Spinal cord (tissue), 10 donors: Measurements from ENCODE around the gene CTR9. TPM values are rescaled to one million over a fixed set of nuclear protein-coding genes. Genes with fewer than 3 reads are reported as not detected.

ENCODE experiments used
- DNase-seq, 6 donors: peaks; one replicate each; pipeline versions ENCODE4 v3.0.0 to v3.0.0-alpha.2; 2013 to 2015; ENCODE audit warnings: low spot score in 6 of 6, low read depth in 4 of 6
- H3K27ac ChIP-seq: one replicate; pipeline ENCODE4 v1.5.1; 2013; ENCODE audit warnings: low read depth, low read length, control low read depth
- H3K27me3 ChIP-seq: one replicate; pipeline ENCODE4 v1.6.1; 2013; ENCODE audit warnings: low read length; ENCODE audit not compliant: control insufficient read depth, insufficient read depth
- H3K36me3 ChIP-seq: one replicate; pipeline ENCODE4 v1.6.1; 2013; ENCODE audit warnings: low read length; ENCODE audit not compliant: control insufficient read depth, insufficient read depth
- H3K4me1 ChIP-seq: one replicate; pipeline ENCODE4 v1.6.1; 2013; ENCODE audit warnings: low read length; ENCODE audit not compliant: control insufficient read depth, insufficient read depth
- H3K4me3 ChIP-seq: one replicate; pipeline ENCODE4 v1.5.1; 2013; ENCODE audit warnings: low read depth, low read length, control low read depth
- H3K9me3 ChIP-seq: one replicate; pipeline ENCODE4 v1.6.1; 2013; ENCODE audit warnings: low read length; ENCODE audit not compliant: control insufficient read depth, insufficient read depth
- WGBS: methylation state at CpG from one replicate; pipeline ENCODE4 v1.1.5; 2013; ENCODE audit warnings: missing lambda C conversion rate; ENCODE audit not compliant: insufficient coverage; 5-methylcytosine and 5-hydroxymethylcytosine counted together
- polyA plus RNA-seq, 2 donors: library from polyadenylated mRNA; unstranded; fragments of 120-200 nt; gene quantifications; one replicate each; pipeline ENCODE4 v1.2.1, GENCODE V29; 2013; ENCODE audit not compliant: insufficient read length in 2 of 2
- total RNA-seq, 2 donors: library from RNA; depleted of rRNA in 1 of 2; stranded (reverse); fragments of 120-200 nt in 1 of 2; fragments of >200 nt in 1 of 2; gene quantifications; one replicate each; pipeline versions ENCODE4 v1.2.3 to v1.2.4, GENCODE V29; 2013 to 2014
- donor health status: healthy.

The CTR9 gene
- total and polyA plus RNA-seq, 4 donors: 29.4 to 34.5 (median 33.6) TPM

GRCh38 chr11:10752486-10752885 lies 1.4 kb downstream of the CTR9 start:
- no peak for DNase-seq
- Histone ChIP-seq H3K4me1 (peaks cover 4% of the 10 kb centered on the region), H3K27ac (no peak overlapping the region), H3K27me3 (no peaks in the 10 kb centered on the region), H3K4me3 (peak overlapping the region; percentile 97), H3K36me3 (peaks cover 7% of the 10 kb centered on the region), H3K9me3 (no peaks in the 10 kb centered on the region)
- 90% methylated on average over 2 of the region's 7 CpGs for WGBS

- H3K4me3 ChIP-seq: no peak overlapping the region
- no peak overlapping the region for H3K27ac ChIP-seq
- WGBS: no CpG with 5 or more reads among the region's 1 CpG
- H3K4me1 ChIP-seq: no peaks in the 10 kb centered on the region
- no peaks in the 10 kb centered on the region for H3K27me3 ChIP-seq
- H3K9me3 ChIP-seq: no peaks in the 10 kb centered on the region
- H3K36me3 ChIP-seq: peaks cover 21% of the 10 kb centered on the region
- DNase-seq: peak in 1 of 6 donors; percentile 29
Observed at GRCh38 chr11:10758957-10759356, 7.9 kb downstream of the CTR9 start.

GRCh38 chr11:10761085-10761698 lies 10.1 kb downstream of the CTR9 start:
- 80% methylated on average over 1 of the region's 6 CpGs for WGBS
- Histone ChIP-seq H3K4me1 (no peaks in the 10 kb centered on the region), H3K4me3 (no peak overlapping the region), H3K27me3 (no peaks in the 10 kb centered on the region), H3K36me3 (peaks cover 27% of the 10 kb centered on the region), H3K9me3 (no peaks in the 10 kb centered on the region), H3K27ac (no peak overlapping the region)
- DNase-seq: no peak

- Histone ChIP-seq H3K4me3 (no peak overlapping the region), H3K4me1 (no peaks in the 10 kb centered on the region), H3K36me3 (peaks cover 22% of the 10 kb centered on the region), H3K27me3 (no peaks in the 10 kb centered on the region), H3K9me3 (no peaks in the 10 kb centered on the region), H3K27ac (no peak overlapping the region)
- no peak for DNase-seq
Observed at GRCh38 chr11:10762185-10762584, 11.1 kb downstream of the CTR9 start.

- Histone ChIP-seq H3K36me3 (peaks cover 18% of the 10 kb centered on the region), H3K27ac (no peak overlapping the region), H3K4me1 (no peaks in the 10 kb centered on the region), H3K27me3 (no peaks in the 10 kb centered on the region), H3K4me3 (no peak overlapping the region), H3K9me3 (no peaks in the 10 kb centered on the region)
- 100% methylated on average over 2 of the region's 4 CpGs for WGBS
- no peak for DNase-seq
Observed at GRCh38 chr11:10762913-10763421, 11.9 kb downstream of the CTR9 start.

GRCh38 chr11:10763766-10764165 lies 12.7 kb downstream of the CTR9 start:
- H3K27ac ChIP-seq: no peak overlapping the region
- no peaks in the 10 kb centered on the region for H3K27me3 ChIP-seq
- no peaks in the 10 kb centered on the region for H3K4me1 ChIP-seq
- H3K4me3 ChIP-seq: no peak overlapping the region
- no peak for DNase-seq
- no peaks in the 10 kb centered on the region for H3K9me3 ChIP-seq
- peaks cover 17% of the 10 kb centered on the region for H3K36me3 ChIP-seq
- WGBS: 100% methylated on average over 2 of the region's 4 CpGs

GRCh38 chr11:10764412-10764811 lies 13.4 kb downstream of the CTR9 start:
- H3K4me1 ChIP-seq: no peaks in the 10 kb centered on the region
- WGBS: 83% methylated on average over 4 of the region's 12 CpGs
- no peak overlapping the region for H3K27ac ChIP-seq
- peaks cover 21% of the 10 kb centered on the region for H3K36me3 ChIP-seq
- H3K27me3 ChIP-seq: no peaks in the 10 kb centered on the region
- no peak overlapping the region for H3K4me3 ChIP-seq
- H3K9me3 ChIP-seq: no peaks in the 10 kb centered on the region
- DNase-seq: no peak

- Histone ChIP-seq H3K4me1 (no peaks in the 10 kb centered on the region), H3K9me3 (no peaks in the 10 kb centered on the region), H3K27me3 (no peaks in the 10 kb centered on the region), H3K27ac (no peak overlapping the region), H3K4me3 (no peak overlapping the region), H3K36me3 (peaks cover 24% of the 10 kb centered on the region)
- WGBS: no CpG with 5 or more reads among the region's 2 CpGs
- peak in 4 of 6 donors; percentile 21 to 86 (median 58) for DNase-seq
Observed at GRCh38 chr11:10770626-10771254, 19.7 kb downstream of the CTR9 start.

GRCh38 chr11:10771457-10771856 lies 20.4 kb downstream of the CTR9 start:
- WGBS: 100% methylated on average over 1 of the region's 1 CpG
- H3K9me3 ChIP-seq: no peaks in the 10 kb centered on the region
- H3K27me3 ChIP-seq: no peaks in the 10 kb centered on the region
- peaks cover 28% of the 10 kb centered on the region for H3K36me3 ChIP-seq
- H3K4me1 ChIP-seq: no peaks in the 10 kb centered on the region
- no peak overlapping the region for H3K4me3 ChIP-seq
- H3K27ac ChIP-seq: no peak overlapping the region
- no peak for DNase-seq

- H3K4me1 ChIP-seq: no peaks in the 10 kb centered on the region
- H3K27me3 ChIP-seq: no peaks in the 10 kb centered on the region
- WGBS: no CpG with 5 or more reads among the region's 2 CpGs
- no peak overlapping the region for H3K27ac ChIP-seq
- H3K4me3 ChIP-seq: no peak overlapping the region
- no peak for DNase-seq
- H3K9me3 ChIP-seq: no peaks in the 10 kb centered on the region
- peaks cover 31% of the 10 kb centered on the region for H3K36me3 ChIP-seq
Observed at GRCh38 chr11:10774811-10775210, 23.8 kb downstream of the CTR9 start.
